ENCODE data around the gene PRPF31.

- TF ChIP-seq POLR2A (IDR thresholded peaks at IDR 0.05): no peak
- TF ChIP-seq CTCF (IDR thresholded peaks at IDR 0.05): no peak
Observed at GRCh38 chr19:54160854-54161253, 45.3 kb downstream of the PRPF31 start.
